OCI-LY3 (cell line): ENCODE data around the gene AURKA.
A peak's percentile ranks its signal among the peaks of the same experiment; 100 is the strongest.

Experiments used
- H2AFZ ChIP-seq: fragments of 200-600, 300-600 bp; shearing (Covaris generic); 2 replicates; pipeline ENCODE4 v1.6.0; 2014; ENCODE audit warnings: antibody characterized with exemption, low read depth, low read length
- H3K27ac ChIP-seq: fragments of 200-600, 300-600 bp; sonication (generic); 2 replicates; pipeline ENCODE4 v1.5.1; 2014; ENCODE audit warnings: mild to moderate bottlenecking, low read length, moderate library complexity, mixed read lengths
- H3K27me3 ChIP-seq: fragments of 200-600, 300-600 bp; sonication (generic); 2 replicates; pipeline ENCODE4 v1.6.1; 2014; ENCODE audit warnings: low read depth, low read length, mixed read lengths
- H3K36me3 ChIP-seq: fragments of 200-600, 300-600 bp; sonication (generic); replicated peaks from 2 replicates; pipeline ENCODE3; 2014; ENCODE audit warnings: low read depth, low read length, mixed read lengths
- H3K4me1 ChIP-seq: fragments of 300-600, 200-600 bp; sonication (generic); 2 replicates; pipeline ENCODE4 v1.6.1; 2014; ENCODE audit warnings: low read length, mixed read lengths
- H3K4me2 ChIP-seq: fragments of 200-600, 300-600 bp; sonication (generic); 2 replicates; pipeline ENCODE4 v1.6.1; 2014; ENCODE audit warnings: low read length, mixed read lengths
- H3K4me3 ChIP-seq: fragments of 300-600, 200-600 bp; sonication (generic); 2 replicates; pipeline ENCODE4 v1.5.1; 2014; ENCODE audit warnings: antibody characterized with exemption, mild to moderate bottlenecking, low read length, moderate library complexity
- H3K79me2 ChIP-seq: fragments of 300-600, 200-600 bp; shearing (Covaris generic); 2 replicates; pipeline ENCODE4 v1.6.1; 2014; ENCODE audit warnings: mild to moderate bottlenecking, low read length, mixed read lengths
- H3K9ac ChIP-seq: fragments of 300-600, 200-600 bp; shearing (Covaris generic); 2 replicates; pipeline ENCODE4 v1.6.0; 2014; ENCODE audit warnings: mild to moderate bottlenecking, low read length, moderate library complexity
- H3K9me3 ChIP-seq: fragments of 200-600, 300-600 bp; shearing (Covaris generic); 2 replicates; pipeline ENCODE4 v1.6.1; 2014; ENCODE audit warnings: low read length, mixed read lengths; ENCODE audit not compliant: insufficient read depth
- H4K20me1 ChIP-seq: fragments of 200-600, 300-600 bp; sonication (generic); 2 replicates; pipeline ENCODE4 v1.6.1; 2016; ENCODE audit warnings: low read length, mixed read lengths; ENCODE audit not compliant: insufficient read depth
- EZH2phosphoT487 ChIP-seq: fragments of 200-600 bp; shearing (Covaris generic); IDR thresholded peaks from 2 replicates; pipeline ENCODE4 v1.6.1; 2018; ENCODE audit warnings: antibody characterized with exemption, mixed run types, low read depth
- TF ChIP-seq, protein P1 (sequence below): fragments of 200-600, 300-600 bp; sonication (generic); IDR thresholded peaks from 2 replicates; pipeline ENCODE4 v1.5.1; 2014; ENCODE audit warnings: antibody characterized with exemption, low read length, low read depth

The AURKA gene

DNA sequence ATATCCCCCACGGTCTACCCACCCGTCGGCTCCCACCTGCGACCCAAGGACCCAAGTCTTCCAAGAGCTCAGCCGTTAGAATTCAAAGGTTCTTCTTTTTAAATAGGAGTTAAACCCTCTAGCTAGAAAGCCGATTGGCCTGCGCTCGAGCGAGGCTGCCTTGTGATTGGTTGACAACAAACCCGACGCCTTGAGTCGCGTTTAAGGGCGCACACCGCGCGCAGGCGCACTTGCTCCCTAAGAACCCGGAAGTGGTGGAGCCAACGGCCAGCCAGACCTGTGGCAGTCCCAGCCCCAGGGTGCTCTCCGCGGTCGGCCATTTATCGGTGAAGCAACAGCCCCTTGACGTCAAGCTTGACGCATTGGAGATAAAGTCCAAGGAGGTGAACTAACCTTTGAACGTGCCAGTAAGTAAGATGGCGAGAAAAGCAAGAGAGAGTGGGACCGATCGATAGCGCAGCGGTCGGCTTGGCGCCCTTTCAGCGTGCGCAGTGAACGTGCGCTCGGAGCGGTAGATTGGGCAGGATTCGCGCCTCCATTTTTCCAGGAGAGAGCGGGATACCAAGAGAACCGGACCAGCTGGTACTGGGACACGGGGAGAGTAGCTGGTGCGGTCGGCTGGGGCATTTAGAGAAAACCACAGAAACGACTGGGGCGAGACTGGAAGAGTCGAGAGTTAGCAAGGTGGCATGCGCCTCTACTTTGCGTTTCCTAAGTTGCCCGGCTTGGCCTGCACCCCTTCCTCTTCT, at the start of gene AURKA, which contains the start of gene CSTF1:
Gene AURKA, minus strand, starts transcription at position 84 of the 749 bp plus-strand sequence. CDS start 4,018 bp downstream, outside the sequence.
Gene CSTF1, plus strand, starts transcription at position 514 of the 749 bp plus-strand sequence. CDS start 2,908 bp downstream, outside the sequence.
- Histone ChIP-seq H3K4me3 (peak within 1 kb of the TSS; percentile 88), H4K20me1 (peaks cover 11% of the 10 kb centered on the region; the same call in 1 of the 2 replicates), H3K36me3 (peaks cover 70% of the 10 kb centered on the region), H3K9ac (peak within 1 kb of the TSS; percentile 90), H3K4me2 (peak within 1 kb of the TSS; percentile 92), H3K79me2 (peaks cover 92% of the 10 kb centered on the region), H3K27ac (peak within 1 kb of the TSS; percentile 80), H3K4me1 (peaks cover 16% of the 10 kb centered on the region), H3K9me3 (no peaks in the 10 kb centered on the region), H3K27me3 (no peaks in the 10 kb centered on the region), H2AFZ (peak within 1 kb of the TSS; percentile 69)
- no peak for TF ChIP-seq EZH2phosphoT487
- TF ChIP-seq, protein P1, sequence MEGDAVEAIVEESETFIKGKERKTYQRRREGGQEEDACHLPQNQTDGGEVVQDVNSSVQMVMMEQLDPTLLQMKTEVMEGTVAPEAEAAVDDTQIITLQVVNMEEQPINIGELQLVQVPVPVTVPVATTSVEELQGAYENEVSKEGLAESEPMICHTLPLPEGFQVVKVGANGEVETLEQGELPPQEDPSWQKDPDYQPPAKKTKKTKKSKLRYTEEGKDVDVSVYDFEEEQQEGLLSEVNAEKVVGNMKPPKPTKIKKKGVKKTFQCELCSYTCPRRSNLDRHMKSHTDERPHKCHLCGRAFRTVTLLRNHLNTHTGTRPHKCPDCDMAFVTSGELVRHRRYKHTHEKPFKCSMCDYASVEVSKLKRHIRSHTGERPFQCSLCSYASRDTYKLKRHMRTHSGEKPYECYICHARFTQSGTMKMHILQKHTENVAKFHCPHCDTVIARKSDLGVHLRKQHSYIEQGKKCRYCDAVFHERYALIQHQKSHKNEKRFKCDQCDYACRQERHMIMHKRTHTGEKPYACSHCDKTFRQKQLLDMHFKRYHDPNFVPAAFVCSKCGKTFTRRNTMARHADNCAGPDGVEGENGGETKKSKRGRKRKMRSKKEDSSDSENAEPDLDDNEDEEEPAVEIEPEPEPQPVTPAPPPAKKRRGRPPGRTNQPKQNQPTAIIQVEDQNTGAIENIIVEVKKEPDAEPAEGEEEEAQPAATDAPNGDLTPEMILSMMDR: no peak

DNA sequence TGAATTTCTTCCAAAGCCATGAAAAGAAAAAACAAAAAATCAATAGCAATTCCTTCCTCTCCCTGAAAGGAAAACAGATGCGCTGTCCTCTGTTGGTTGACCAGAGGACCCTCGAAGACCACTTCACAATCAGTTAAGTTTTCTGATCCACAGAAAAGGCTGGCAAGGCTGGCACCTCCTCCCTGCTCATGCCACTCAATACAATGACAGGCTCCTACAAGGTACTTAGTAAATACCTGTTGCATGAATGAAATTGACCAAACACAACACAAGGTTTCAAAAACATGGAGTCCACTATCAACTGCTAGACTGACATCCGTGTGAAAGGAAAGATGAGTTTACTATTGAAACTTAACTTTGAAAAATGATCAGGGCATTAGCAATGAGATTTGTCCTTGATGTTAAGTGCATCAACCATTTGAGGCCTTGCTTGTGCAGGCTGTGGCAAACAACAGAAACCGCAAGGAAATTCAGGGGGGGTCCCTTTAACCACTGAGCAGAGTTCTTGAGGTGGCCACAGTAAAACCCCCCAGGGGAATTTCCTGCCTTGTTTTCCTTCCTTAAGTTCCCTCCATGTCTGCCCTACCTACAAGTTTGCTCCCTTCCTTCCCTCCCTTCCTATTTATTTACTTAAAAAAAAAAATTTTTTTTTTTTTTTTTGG, 48.5 kb upstream of the AURKA start:
- Histone ChIP-seq H2AFZ (no peak overlapping the region), H3K9me3 (no peaks in the 10 kb centered on the region), H3K36me3 (no peaks in the 10 kb centered on the region), H3K27ac (0 out of 2 replicates have a peak overlapping the region, but pooled peaks have one; percentile 2), H3K4me1 (peaks cover 30% of the 10 kb centered on the region), H3K9ac (no peak overlapping the region), H3K79me2 (no peaks in the 10 kb centered on the region), H3K27me3 (no peaks in the 10 kb centered on the region), H3K4me3 (no peak overlapping the region), H3K4me2 (peak overlapping the region; percentile 41), H4K20me1 (no peaks in the 10 kb centered on the region)
- TF ChIP-seq, protein P1: no peak
- no peak for TF ChIP-seq EZH2phosphoT487

DNA sequence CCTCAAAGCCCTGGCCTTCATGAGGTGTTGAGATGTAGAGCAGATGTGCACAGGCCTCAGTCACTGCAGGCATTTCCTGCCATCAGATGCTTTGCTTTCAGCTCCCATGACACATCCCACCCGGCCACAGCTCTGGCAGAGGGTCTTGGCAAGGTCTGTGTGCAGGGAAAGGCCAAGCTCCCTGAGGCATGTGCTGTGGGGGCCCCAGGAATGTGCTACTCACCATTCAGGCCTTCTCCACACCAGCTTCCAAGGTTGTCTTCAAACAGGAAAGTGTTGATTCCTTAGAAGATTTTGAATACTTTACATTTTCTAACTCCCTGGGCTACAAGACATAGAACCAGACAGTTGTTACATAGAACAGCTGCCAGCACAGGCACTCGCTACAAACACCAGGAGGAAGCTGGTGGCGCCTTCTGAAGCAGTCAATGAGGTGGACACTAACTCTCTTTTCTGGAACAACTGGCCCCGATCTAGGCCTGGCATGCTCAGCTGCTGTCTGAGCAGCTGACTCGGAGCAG, 47.8 kb upstream of the AURKA start:
- Histone ChIP-seq H3K4me2 (peak overlapping the region; percentile 41; the same call in 1 of the 2 replicates), H4K20me1 (no peaks in the 10 kb centered on the region), H3K36me3 (no peaks in the 10 kb centered on the region), H3K4me3 (no peak overlapping the region), H3K4me1 (peaks cover 36% of the 10 kb centered on the region), H2AFZ (no peak overlapping the region), H3K9ac (no peak overlapping the region), H3K27me3 (no peaks in the 10 kb centered on the region), H3K79me2 (no peaks in the 10 kb centered on the region), H3K27ac (no peak overlapping the region), H3K9me3 (no peaks in the 10 kb centered on the region)
- TF ChIP-seq, protein P1: no peak
- TF ChIP-seq EZH2phosphoT487: no peak

DNA sequence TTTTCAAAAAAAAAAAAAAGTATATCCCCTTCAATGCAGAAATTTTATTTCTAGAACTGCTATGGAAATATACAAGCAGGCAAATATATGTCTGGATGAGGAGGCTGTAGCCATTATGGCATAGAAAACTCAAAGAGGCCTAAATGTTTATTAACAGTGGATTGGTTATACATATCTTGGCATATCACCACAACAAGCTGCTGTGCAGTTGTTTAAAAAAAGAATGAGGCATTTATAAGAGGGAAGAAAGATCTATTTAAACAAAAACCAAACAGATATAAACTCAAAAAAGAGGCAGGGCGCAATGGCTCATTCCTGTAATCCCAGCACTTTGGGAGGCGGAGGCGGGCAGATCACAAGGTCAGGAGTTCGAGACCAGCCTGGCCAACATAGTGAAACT, 46.3 kb upstream of the AURKA start:
- TF ChIP-seq, protein P1: no peak
- no peak for TF ChIP-seq EZH2phosphoT487
- no peaks in the 10 kb centered on the region for H3K36me3 ChIP-seq
- H3K79me2 ChIP-seq: no peaks in the 10 kb centered on the region
- H2AFZ ChIP-seq: no peak overlapping the region
- no peak overlapping the region for H3K4me3 ChIP-seq
- H3K4me2 ChIP-seq: no peak overlapping the region
- no peaks in the 10 kb centered on the region for H4K20me1 ChIP-seq
- no peak overlapping the region for H3K9ac ChIP-seq
- no peaks in the 10 kb centered on the region for H3K27me3 ChIP-seq
- H3K4me1 ChIP-seq: peaks cover 36% of the 10 kb centered on the region
- no peak overlapping the region for H3K27ac ChIP-seq
- no peaks in the 10 kb centered on the region for H3K9me3 ChIP-seq
